Fibroblast of villous mesenchyme (primary cell): ENCODE data around the gene TIGIT. TPM values are rescaled to one million over a fixed set of nuclear protein-coding genes. Genes with fewer than 3 reads are reported as not detected.

Source experiments
- DNase-seq: peaks from one replicate; pipeline ENCODE4 v3.0.0-alpha.2; 2010; ENCODE audit warnings: low read depth
- H3K4me3 ChIP-seq: 2 replicates; pipeline ENCODE4 v1.5.1; 2011; ENCODE audit warnings: low read depth, mild to moderate bottlenecking, low read length
- CTCF ChIP-seq: IDR thresholded peaks from 2 replicates; pipeline ENCODE4 v1.5.1; 2012; ENCODE audit warnings: low read depth, mild to moderate bottlenecking, low read length; ENCODE audit not compliant: insufficient read depth
- total RNA-seq: library from RNA; depleted of rRNA; stranded (reverse); fragments of >200 nt; gene quantifications from 2 replicates; pipeline ENCODE4 v1.2.3, GENCODE V29; 2012

The TIGIT gene
- total RNA-seq, 1 donor, result under 0.01 TPM

- no peak for TF ChIP-seq CTCF
- DNase-seq, result no peak
- no peak overlapping the region for H3K4me3 ChIP-seq
Observed at GRCh38 chr3:114323546-114324254, 29.9 kb downstream of the TIGIT start.

- no peak for TF ChIP-seq CTCF
- no peak for DNase-seq
- H3K4me3 ChIP-seq, result no peak overlapping the region
Observed at GRCh38 chr3:114327665-114328064, 33.8 kb downstream of the TIGIT start.

GRCh38 chr3:114328345-114328744, 34.5 kb downstream of the TIGIT start:
- DNase-seq, result no peak
- no peak for TF ChIP-seq CTCF
- no peak overlapping the region for H3K4me3 ChIP-seq

- H3K4me3 ChIP-seq, result no peak overlapping the region
Observed at GRCh38 chr3:114329823-114330222, 36.0 kb downstream of the TIGIT start.

GRCh38 chr3:114331007-114331406, 37.2 kb downstream of the TIGIT start:
- no peak for TF ChIP-seq CTCF
- H3K4me3 ChIP-seq, result no peak overlapping the region
- DNase-seq, result no peak

More at GRCh38 chr3:114329823-114330222, 36.0 kb downstream of the TIGIT start:
- no peak for DNase-seq
- no peak for TF ChIP-seq CTCF

- TF ChIP-seq CTCF, result no peak
- no peak for DNase-seq
- no peak overlapping the region for H3K4me3 ChIP-seq
Observed at GRCh38 chr3:114331710-114332109, 37.9 kb downstream of the TIGIT start.
